MCF 10A (cell line): ENCODE results near the gene HMMR. TPM values are rescaled to one million over a fixed set of nuclear protein-coding genes. Genes with fewer than 3 reads are reported as not detected.

Experiments used
- BruUV-seq: library from RNA; stranded (reverse); fragments of 400-500 nt; replicated peaks from 2 replicates; lab custom pipeline; 2021; lab: Mats Ljungman, UMichigan
- CTCF ChIA-PET: fragments of 300-600 bp; sonication (Branson Sonifier 250); formaldehyde crosslinking; extraction: SDS; loops from one replicate; lab custom pipeline; 2021; ENCODE audit warnings: antibody characterized with exemption, inconsistent platforms; lab: Yijun Ruan, JAX
- POLR2A ChIA-PET: fragments of 300-600, 350-650 bp; sonication (Branson Sonifier 250); formaldehyde crosslinking; extraction: SDS; loops from one replicate; lab custom pipeline; 2020; ENCODE audit warnings: antibody characterized with exemption, inconsistent platforms; lab: Yijun Ruan, JAX
- DNase-seq: peaks from one replicate; pipeline ENCODE4 v3.0.0-alpha.2; 2018; ENCODE audit not compliant: unreplicated experiment
- H3K27ac Mint-ChIP-seq: one replicate; pipeline ENCODE4 v1.8.0; 2022; ENCODE audit warnings: mild to moderate bottlenecking, low read depth, mixed read lengths; ENCODE audit not compliant: unreplicated experiment
- H3K27me3 Mint-ChIP-seq: one replicate; pipeline ENCODE4 v1.8.0; 2022; ENCODE audit warnings: mixed read lengths; ENCODE audit not compliant: insufficient read depth, unreplicated experiment
- H3K36me3 Mint-ChIP-seq: one replicate; pipeline ENCODE4 v1.8.0; 2022; ENCODE audit warnings: mild to moderate bottlenecking, moderate library complexity, mixed read lengths; ENCODE audit not compliant: insufficient read depth, unreplicated experiment
- H3K4me1 Mint-ChIP-seq: one replicate; pipeline ENCODE4 v1.8.0; 2022; ENCODE audit warnings: mixed read lengths; ENCODE audit not compliant: insufficient read depth, unreplicated experiment
- H3K4me3 Mint-ChIP-seq: one replicate; pipeline ENCODE4 v1.8.0; 2022; ENCODE audit warnings: mild to moderate bottlenecking, moderate library complexity, mixed read lengths; ENCODE audit not compliant: unreplicated experiment
- H3K9me3 Mint-ChIP-seq: one replicate; pipeline ENCODE4 v1.8.0; 2022; ENCODE audit warnings: mixed read lengths; ENCODE audit not compliant: unreplicated experiment
- intact Hi-C: fragments of 100-400 bp; cut with micrococcal nuclease; formaldehyde crosslinking; loops from 2 replicates; pipeline ENCODE4 v1.14.1; 2022
- total RNA-seq: library from RNA; stranded (reverse); gene quantifications from 2 replicates; pipeline ENCODE4 v1.2.3, GENCODE V29; 2022
- TF ChIP-seq, protein P1 (sequence below): fragments of 200-600 bp; IDR thresholded peaks from one replicate; pipeline ENCODE4 v1.8.0; 2022; ENCODE audit warnings: antibody characterized with exemption, mild to moderate bottlenecking; ENCODE audit not compliant: unreplicated experiment

HMMR gene
- total RNA-seq, 1 experiment from 2014 or later, result 43.5 TPM

DNA sequence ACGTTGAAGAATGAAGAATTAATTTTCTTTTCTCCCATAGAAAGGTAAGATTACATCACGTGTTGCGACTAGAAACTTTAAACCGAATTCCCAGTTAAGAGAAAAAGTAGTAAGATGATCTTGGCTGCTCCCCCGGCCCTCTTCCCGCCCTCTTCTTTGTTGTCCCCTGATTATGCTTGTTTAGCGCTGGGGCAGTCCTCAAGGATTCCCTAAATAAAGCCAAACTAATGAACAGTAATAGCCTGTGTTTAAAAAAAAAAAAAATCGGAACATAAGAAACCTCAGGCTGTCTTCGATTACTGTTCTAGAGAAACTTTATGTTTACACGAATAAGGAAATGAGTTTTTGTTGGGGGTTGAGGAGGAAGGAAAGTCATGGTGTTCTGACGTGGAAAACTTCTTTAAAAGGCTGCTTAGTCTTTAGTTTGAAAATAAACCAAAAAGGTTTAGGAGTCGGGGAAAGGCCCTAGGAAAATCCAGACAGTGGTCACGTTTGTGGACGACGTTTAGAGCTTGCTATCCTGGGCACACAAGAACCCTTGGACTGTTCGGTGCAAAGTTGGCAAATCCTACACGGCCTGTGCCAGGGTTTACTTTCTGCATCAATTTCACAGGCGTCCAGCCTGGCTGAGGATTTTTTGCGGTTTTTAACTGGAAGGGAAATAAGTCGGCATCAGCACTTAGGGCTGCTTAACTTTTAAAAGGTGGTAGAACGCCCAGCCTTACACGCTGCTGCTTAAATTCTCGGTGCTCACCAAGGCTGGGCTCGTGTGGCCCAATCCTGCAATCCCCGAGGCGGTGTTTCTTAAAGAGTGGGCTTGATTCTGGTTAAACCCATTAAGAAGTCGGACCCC, 43.9 kb downstream of the HMMR start:
- TF ChIP-seq, protein P1, sequence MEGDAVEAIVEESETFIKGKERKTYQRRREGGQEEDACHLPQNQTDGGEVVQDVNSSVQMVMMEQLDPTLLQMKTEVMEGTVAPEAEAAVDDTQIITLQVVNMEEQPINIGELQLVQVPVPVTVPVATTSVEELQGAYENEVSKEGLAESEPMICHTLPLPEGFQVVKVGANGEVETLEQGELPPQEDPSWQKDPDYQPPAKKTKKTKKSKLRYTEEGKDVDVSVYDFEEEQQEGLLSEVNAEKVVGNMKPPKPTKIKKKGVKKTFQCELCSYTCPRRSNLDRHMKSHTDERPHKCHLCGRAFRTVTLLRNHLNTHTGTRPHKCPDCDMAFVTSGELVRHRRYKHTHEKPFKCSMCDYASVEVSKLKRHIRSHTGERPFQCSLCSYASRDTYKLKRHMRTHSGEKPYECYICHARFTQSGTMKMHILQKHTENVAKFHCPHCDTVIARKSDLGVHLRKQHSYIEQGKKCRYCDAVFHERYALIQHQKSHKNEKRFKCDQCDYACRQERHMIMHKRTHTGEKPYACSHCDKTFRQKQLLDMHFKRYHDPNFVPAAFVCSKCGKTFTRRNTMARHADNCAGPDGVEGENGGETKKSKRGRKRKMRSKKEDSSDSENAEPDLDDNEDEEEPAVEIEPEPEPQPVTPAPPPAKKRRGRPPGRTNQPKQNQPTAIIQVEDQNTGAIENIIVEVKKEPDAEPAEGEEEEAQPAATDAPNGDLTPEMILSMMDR, result no peak
- no TSS peak for BruUV-seq
- Mint-ChIP-seq H3K4me1 (peaks cover 37% of the 10 kb centered on the region), H3K36me3 (peaks cover 39% of the 10 kb centered on the region), H3K4me3 (peak overlapping the region; percentile 96), H3K9me3 (no peaks in the 10 kb centered on the region), H3K27ac (peak overlapping the region; percentile 98), H3K27me3 (no peaks in the 10 kb centered on the region)
- ChIA-PET CTCF (interaction anchor here (0.5 to 4.8 kb wide), 10 partner anchors 17 to 1731 kb away, joined by 3 to 60 read pairs (median 4); partner anchors contain the start of genes HMMR and NUDCD2), POLR2A (interaction anchor here (0.7 to 5.1 kb wide), 18 partner anchors 12 to 1818 kb away, joined by 3 to 305 read pairs (median 6); partner anchors contain the start of genes CCNG1, HMMR and NUDCD2)
- DNase-seq, result peak; percentile 75
- intact Hi-C loops, result loop anchor here (2.0 kb wide), 1 partner anchor 68 kb away; the partner anchor contains the start of gene CCNG1

DNA sequence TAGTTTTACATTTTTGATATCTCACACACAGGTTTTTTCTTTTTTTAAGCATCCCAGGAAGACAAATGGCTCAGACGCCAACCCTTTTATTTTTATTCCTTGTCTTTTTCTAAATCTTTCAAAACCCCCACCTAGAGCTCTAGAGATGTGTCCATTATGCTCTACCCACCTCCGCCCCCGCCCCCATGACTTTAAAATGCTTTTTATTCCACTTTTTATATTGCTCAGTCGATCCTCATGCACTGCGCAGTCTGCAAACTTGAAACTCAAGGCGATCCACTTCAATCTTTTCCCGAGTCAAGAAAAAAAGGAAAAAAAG, 44.6 kb downstream of the HMMR start:
- H3K4me1 Mint-ChIP-seq, result peaks cover 38% of the 10 kb centered on the region
- POLR2A ChIA-PET, result interaction anchor here (0.7 to 5.1 kb wide), 24 partner anchors 9 to 1817 kb away, joined by 3 to 305 read pairs (median 4); partner anchors contain the start of genes CCNG1, HMMR and NUDCD2

DNA sequence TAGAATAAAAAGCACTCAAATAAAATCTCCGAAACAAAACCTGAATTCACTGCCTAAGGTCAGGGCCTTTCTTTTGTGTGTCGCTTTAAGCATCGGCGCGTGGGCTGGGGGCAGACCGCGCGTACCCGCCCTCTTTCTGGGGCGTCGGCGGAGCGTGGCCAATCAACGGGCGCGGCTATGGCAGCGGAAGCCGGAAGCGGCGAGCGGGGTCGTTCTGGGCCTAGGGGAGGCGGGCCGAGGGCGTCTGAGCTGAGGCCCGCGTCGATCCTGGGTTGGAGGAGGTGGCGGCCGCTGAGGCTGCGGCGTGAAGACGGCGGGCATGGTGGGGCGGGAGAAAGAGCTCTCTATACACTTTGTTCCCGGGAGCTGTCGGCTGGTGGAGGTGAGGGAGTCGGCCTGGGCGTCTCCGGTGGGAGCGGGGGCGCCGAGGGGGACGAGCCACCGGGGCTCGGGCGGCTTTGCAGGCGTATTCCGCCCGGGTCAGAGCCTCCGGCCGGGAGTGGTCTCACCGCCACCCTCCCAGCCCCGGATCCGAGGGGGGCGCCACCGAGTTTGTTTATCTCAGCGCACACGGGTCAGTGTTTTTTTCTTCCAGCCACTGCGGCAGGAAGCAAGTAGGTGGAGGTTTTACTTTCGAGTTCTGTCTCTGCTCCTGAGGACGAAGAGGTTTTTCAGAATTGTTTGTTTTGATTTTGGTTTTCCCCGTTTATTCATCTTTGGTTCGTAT, 45.1 kb downstream of the HMMR start, which contains the start of gene MAT2B:
TSS of gene MAT2B (plus strand) at position 252 of the 727 bp plus-strand sequence. CDS start at position 320, 68 bp downstream.
- peak; percentile 99 for DNase-seq
- CTCF ChIA-PET, result interaction anchor here (0.8 to 4.8 kb wide), 4 partner anchors 32 to 58 kb away, joined by 3 to 60 read pairs (median 7); partner anchors contain the start of genes HMMR and NUDCD2
- POLR2A ChIA-PET, result interaction anchor here (0.7 to 5.1 kb wide), 23 partner anchors 8 to 1816 kb away, joined by 3 to 305 read pairs (median 4); partner anchors contain the start of genes CCNG1, HMMR and NUDCD2
- peaks cover 38% of the 10 kb centered on the region for H3K4me1 Mint-ChIP-seq
- no peaks in the 10 kb centered on the region for H3K9me3 Mint-ChIP-seq
- peak within 1 kb of the TSS; percentile 96 for H3K4me3 Mint-ChIP-seq
- intact Hi-C loops, result loop anchor here (2.0 to 5.0 kb wide), 2 partner anchors 69 to 732 kb away; partner anchors contain the start of gene CCNG1
- TF ChIP-seq, protein P1, result peak; percentile 30
- H3K27ac Mint-ChIP-seq, result peak within 1 kb of the TSS; percentile 98
- peaks cover 39% of the 10 kb centered on the region for H3K36me3 Mint-ChIP-seq
- no peaks in the 10 kb centered on the region for H3K27me3 Mint-ChIP-seq
- no TSS peak for BruUV-seq

More for the DNA sequence above, 44.6 kb downstream of the HMMR start:
- TF ChIP-seq, protein P1, result no peak
- no peak for DNase-seq
- TSS peak; percentile 77 for BruUV-seq
- H3K9me3 Mint-ChIP-seq, result no peaks in the 10 kb centered on the region
- intact Hi-C loops, result loop anchor here (2.0 to 5.0 kb wide), 2 partner anchors 68 to 732 kb away; partner anchors contain the start of gene CCNG1
- H3K27me3 Mint-ChIP-seq, result no peaks in the 10 kb centered on the region
- peak overlapping the region; percentile 96 for H3K4me3 Mint-ChIP-seq
- peaks cover 39% of the 10 kb centered on the region for H3K36me3 Mint-ChIP-seq
- H3K27ac Mint-ChIP-seq, result peak overlapping the region; percentile 98
- CTCF ChIA-PET, result interaction anchor here (0.6 to 4.8 kb wide), 5 partner anchors 17 to 57 kb away, joined by 3 to 60 read pairs (median 4); partner anchors contain the start of genes HMMR and NUDCD2
